HepG2 (cell line): ENCODE data around the gene RCE1. TPM values are rescaled to one million over a fixed set of nuclear protein-coding genes. Genes with fewer than 3 reads are reported as not detected.

Experiments
- ATAC-seq: fragments of 200-7000 bp; cut with Tn5 transposase; 3 replicates; pipeline ENCODE4 v1.9.1; 2020; ENCODE audit warnings: mild to moderate bottlenecking, moderate library complexity
- BruUV-seq: library from RNA; stranded (reverse); fragments of 400-500 nt; replicated peaks from 2 replicates; lab custom pipeline; 2021; lab: Mats Ljungman, UMichigan
- CTCF ChIA-PET: fragments of 300-600 bp; formaldehyde crosslinking; extraction: SDS; loops from one replicate; lab custom pipeline; 2021; ENCODE audit warnings: low total read pairs, inconsistent platforms, low intra/inter-chr PET ratio; lab: Yijun Ruan, JAX
- POLR2A ChIA-PET: fragments of 350-600 bp; sonication (Branson Sonifier 250); formaldehyde crosslinking; loops from one replicate; lab custom pipeline; 2020; ENCODE audit warnings: antibody characterized with exemption, inconsistent platforms; lab: Yijun Ruan, JAX
- DNase-seq: peaks from one replicate; pipeline ENCODE4 v3.0.0-alpha.2; 2015; ENCODE audit warnings: low spot score
- FAIRE-seq: peaks from 3 replicates; lab custom pipeline; 2011; peaks lifted over from hg19 to GRCh38; lab: Jason Lieb, UNC
- H2AFZ ChIP-seq: one replicate; pipeline ENCODE4 v1.6.1; 2011; ENCODE audit warnings: low read length, inconsistent platforms
- H3K27ac ChIP-seq: fragments of 300-600 bp; 3 replicates; pipeline ENCODE4 v1.8.0; 2011; ENCODE audit warnings: mixed run types, mild to moderate bottlenecking, mixed read lengths, low read length, inconsistent platforms; ENCODE audit not compliant: insufficient read depth; ENCODE audit errors: extremely low read length
- H3K27me3 ChIP-seq, 2 experiments: fragments of 200-600 bp in 1 of 2; 2 replicates in 1 of 2; 3 replicates in 1 of 2; pipeline versions ENCODE4 v1.6.0 to v1.8.0; 2011; ENCODE audit warnings: low read length in 2 of 2, mild to moderate bottlenecking in 2 of 2, moderate library complexity in 2 of 2, inconsistent platforms in 1 of 2; ENCODE audit not compliant: insufficient read depth in 2 of 2, control insufficient read depth in 1 of 2
- H3K36me3 ChIP-seq, 2 experiments: fragments of 200-600 bp in 1 of 2; replicated peaks in 1 of 2; 2 replicates in 1 of 2; 3 replicates in 1 of 2; pipeline versions ENCODE4 v1.5.1 to v1.8.0; 2011; ENCODE audit warnings: low read length in 2 of 2, inconsistent platforms in 1 of 2; ENCODE audit not compliant: insufficient read depth in 2 of 2, control insufficient read depth in 1 of 2
- H3K4me1 ChIP-seq: 2 replicates; pipeline ENCODE4 v1.5.1; 2012; ENCODE audit warnings: low read length, inconsistent platforms; ENCODE audit not compliant: insufficient read depth
- H3K4me2 ChIP-seq: 2 replicates; pipeline ENCODE4 v1.6.0; 2011; ENCODE audit warnings: low read depth, low read length, inconsistent platforms
- H3K4me3 ChIP-seq, 3 experiments: fragments of 200-600 bp in 1 of 3; sonication (generic), shearing (Covaris generic) in 1 of 3; replicated peaks in 1 of 3; 2 replicates each; pipeline ENCODE4 v1.5.1; 2011 to 2016; ENCODE audit warnings: low read length in 3 of 3, inconsistent platforms in 2 of 3, low read depth in 2 of 3, mild to moderate bottlenecking in 2 of 3, control low read depth in 1 of 3, mixed read lengths in 1 of 3; ENCODE audit not compliant: insufficient read depth in 1 of 3
- H3K79me2 ChIP-seq: one replicate; pipeline ENCODE4 v1.6.1; 2011; ENCODE audit warnings: low read length, inconsistent platforms; ENCODE audit not compliant: insufficient read depth
- H3K9ac ChIP-seq: 2 replicates; pipeline ENCODE4 v1.6.0; 2011; ENCODE audit warnings: mild to moderate bottlenecking, low read depth, low read length, inconsistent platforms; ENCODE audit not compliant: insufficient read depth
- H3K9me3 ChIP-seq: 2 replicates; pipeline ENCODE4 v1.5.1; 2012; ENCODE audit warnings: mild to moderate bottlenecking, low read length
- H4K20me1 ChIP-seq: 2 replicates; pipeline ENCODE4 v1.6.0; 2011; ENCODE audit warnings: inconsistent platforms, mild to moderate bottlenecking, low read length, moderate library complexity; ENCODE audit not compliant: insufficient read depth
- AGO1 ChIP-seq: fragments of 200-400 bp; formaldehyde crosslinking; IDR thresholded peaks from 2 replicates; pipeline ENCODE4 v1.6.1; 2017; ENCODE audit warnings: mild to moderate bottlenecking, low read depth, low read length, moderate library complexity; ENCODE audit not compliant: poor library complexity, severe bottlenecking
- AGO2 ChIP-seq: fragments of 200-400 bp; formaldehyde crosslinking; optimal IDR thresholded peaks from 2 replicates; pipeline ENCODE3; 2017; ENCODE audit warnings: mild to moderate bottlenecking, low read depth, low read length, moderate library complexity
- ARNTL ChIP-seq: sonication (generic); formaldehyde crosslinking; IDR thresholded peaks from 2 replicates; pipeline ENCODE4 v1.4.0; 2020; ENCODE audit warnings: mild to moderate bottlenecking, missing genetic modification reagents
- CHD2 ChIP-seq: IDR thresholded peaks from 2 replicates; pipeline ENCODE4 v1.6.1; 2011; ENCODE audit warnings: low read depth, low read length, improper control_type of control experiment
- JARID2 ChIP-seq: sonication (generic); formaldehyde crosslinking; IDR thresholded peaks from 2 replicates; pipeline ENCODE4 v1.8.1; 2023; ENCODE audit warnings: missing genetic modification reagents, inconsistent platforms; ENCODE audit not compliant: insufficient replicate concordance
- MXD3 ChIP-seq: IDR thresholded peaks from 2 replicates; pipeline ENCODE4 v1.6.1; 2016; ENCODE audit warnings: mild to moderate bottlenecking, missing biosample characterization, missing genetic modification reagents
- PHF21A ChIP-seq: sonication (generic); formaldehyde crosslinking; IDR thresholded peaks from 2 replicates; pipeline ENCODE4 v1.5.0; 2020; ENCODE audit warnings: mild to moderate bottlenecking, missing genetic modification reagents
- POLR2A ChIP-seq, 2 experiments: IDR thresholded peaks; 2 replicates each; pipeline ENCODE4 v1.6.1; 2011; ENCODE audit warnings: low read depth in 2 of 2, low read length in 2 of 2, mild to moderate bottlenecking in 1 of 2, moderate library complexity in 1 of 2; ENCODE audit not compliant: insufficient read depth in 1 of 2
- ZBTB38 ChIP-seq: sonication (generic); formaldehyde crosslinking; IDR thresholded peaks from 2 replicates; pipeline ENCODE4 v1.5.1; 2020; ENCODE audit warnings: mild to moderate bottlenecking, missing genetic modification reagents
- ZFP36 ChIP-seq: fragments of 150-350 bp; IDR thresholded peaks from 2 replicates; pipeline ENCODE4 v1.6.1; 2018; ENCODE audit warnings: borderline replicate concordance, low read length, low read depth; ENCODE audit not compliant: partially characterized antibody
- ZMYM4 ChIP-seq: sonication (generic); formaldehyde crosslinking; IDR thresholded peaks from 2 replicates; pipeline ENCODE4 v1.8.1; 2023; ENCODE audit warnings: mild to moderate bottlenecking, missing genetic modification reagents
- ZNF652 ChIP-seq: IDR thresholded peaks from 2 replicates; pipeline ENCODE4 v1.6.1; 2016; ENCODE audit warnings: low read depth, borderline replicate concordance
- ZSCAN22 ChIP-seq: sonication (generic); formaldehyde crosslinking; IDR thresholded peaks from 2 replicates; pipeline ENCODE4 v1.4.0; 2020; ENCODE audit warnings: mild to moderate bottlenecking, missing genetic modification reagents
- WGBS: methylation state at CpG from one replicate; pipeline ENCODE4 v1.1.6; 2017; ENCODE audit warnings: low lambda C conversion rate; 5-methylcytosine and 5-hydroxymethylcytosine counted together
- in situ Hi-C: cut with HindIII; loops from 2 replicates; pipeline ENCODE4 v1.10.0; 2017; ENCODE audit warnings: low pct_unique_long_range_greater_than_20kb; ENCODE audit not compliant: extremely low pct_ligation_motif_present
- intact Hi-C: fragments of 100-400 bp; cut with micrococcal nuclease; formaldehyde crosslinking; loops from one replicate; pipeline ENCODE4 v1.10.0; 2022; ENCODE audit not compliant: unreplicated experiment
- polyA plus RNA-seq, 8 experiments: library from polyadenylated mRNA; depleted of rRNA in 3 of 8; stranded (reverse) in 7 of 8; unstranded in 1 of 8; fragments of >200 nt; fragmentation: Illumina TruSeq in 4 of 8; extraction: Trizol in 4 of 8; gene quantifications; 2 replicates each; pipeline versions ENCODE4 v1.2.1 to v1.2.3, GENCODE V29; 2011 to 2016; ENCODE audit warnings: low read depth in 4 of 8, missing spikeins in 1 of 8, mixed read lengths in 1 of 8; ENCODE audit not compliant: insufficient read depth in 1 of 8
- total RNA-seq, 5 experiments: library from RNA; depleted of rRNA; stranded (reverse); fragments of >200 nt; fragmentation: Illumina TruSeq; extraction: Trizol; gene quantifications; 2 replicates each; pipeline ENCODE4 v1.2.3, GENCODE V29; 2016; ENCODE audit warnings: low read depth in 1 of 5
- TF ChIP-seq, protein P1 (sequence below): IDR thresholded peaks from 2 replicates; pipeline ENCODE4 v1.6.1; 2016; ENCODE audit warnings: mild to moderate bottlenecking

Gene RCE1
- total and polyA plus RNA-seq, 2 of the 13 experiments (the other 11 are each of a cell fraction or from before 2014, with no cell fraction given), result 22.2 to 22.4 TPM

GRCh38 chr11:66845143-66845875, 2.1 kb downstream of the RCE1 start:
- 97% methylated on average over 14 of the region's 15 CpGs for WGBS
- no peak overlapping the region for H3K27ac ChIP-seq
- H3K4me3 ChIP-seq, result no peak overlapping the region
- peaks cover 28% of the 10 kb centered on the region for H3K4me1 ChIP-seq
- peaks cover 16 to 51% of the 10 kb centered on the region in 2 experiments; a peak in 4 of 5 replicates for H3K36me3 ChIP-seq
- no peak overlapping the region for H3K4me2 ChIP-seq
- no peak for FAIRE-seq
- ChIA-PET CTCF (no interaction called here), POLR2A (interaction anchor here (4.2 kb wide), 1 partner anchor 10 kb away, joined by 24 read pairs; no protein-coding TSS in a partner anchor)
- BruUV-seq, result no TSS peak
- peaks cover 28% of the 10 kb centered on the region for H3K79me2 ChIP-seq
- H3K27me3 ChIP-seq, result no peaks in the 10 kb centered on the region; a peak in 1 of 5 replicates
- DNase-seq, result no peak
- in situ Hi-C loops (loop anchor here (10.0 to 25.0 kb wide), 3 partner anchors 129 to 433 kb away; partner anchors contain the start of genes C11orf86, CTSF and NPAS4), intact Hi-C loops (no loop called here)
- H3K9me3 ChIP-seq, result no peaks in the 10 kb centered on the region
- no peak overlapping the region for H3K9ac ChIP-seq
- TF ChIP-seq POLR2A (IDR thresholded peaks at IDR 0.05; ENCODE audit: insufficient read depth in 1 of 2, low read depth in 2 of 2, low read length in 2 of 2), result peak; percentile 22 to 39; a peak in 1 of 4 replicates
- TF ChIP-seq ZBTB38 (CRISPR knock-in tag), result no peak
- peak; percentile 66 for TF ChIP-seq AGO2
- no peak for TF ChIP-seq JARID2 (CRISPR knock-in tag)
- no peak for TF ChIP-seq PHF21A
- no peak for ATAC-seq
- H4K20me1 ChIP-seq, result peaks cover 6% of the 10 kb centered on the region; the same call in 1 of the 2 replicates
- H2AFZ ChIP-seq, result no peak overlapping the region

DNA sequence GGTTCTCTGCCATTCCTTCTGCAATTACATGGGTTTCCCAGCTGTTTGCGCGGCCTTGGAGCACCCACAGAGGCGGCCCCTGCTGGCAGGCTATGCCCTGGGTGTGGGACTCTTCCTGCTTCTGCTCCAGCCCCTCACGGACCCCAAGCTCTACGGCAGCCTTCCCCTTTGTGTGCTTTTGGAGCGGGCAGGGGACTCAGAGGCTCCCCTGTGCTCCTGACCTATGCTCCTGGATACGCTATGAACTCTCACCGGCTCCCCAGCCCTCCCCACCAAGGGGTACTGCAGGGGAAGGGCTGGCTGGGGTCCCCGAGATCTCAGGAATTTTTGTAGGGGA, 2.6 kb downstream of the RCE1 start:
- CTCF ChIA-PET, result no interaction called here
- TF ChIP-seq ZMYM4 (CRISPR knock-in tag) (no peak), CHD2 (no peak), ZFP36 (no peak), ARNTL (CRISPR knock-in tag) (no peak), MXD3 (CRISPR knock-in tag) (no peak), AGO1 (peak; percentile 52), ZSCAN22 (no peak), ZNF652 (CRISPR knock-in tag) (no peak)
- TF ChIP-seq, protein P1, sequence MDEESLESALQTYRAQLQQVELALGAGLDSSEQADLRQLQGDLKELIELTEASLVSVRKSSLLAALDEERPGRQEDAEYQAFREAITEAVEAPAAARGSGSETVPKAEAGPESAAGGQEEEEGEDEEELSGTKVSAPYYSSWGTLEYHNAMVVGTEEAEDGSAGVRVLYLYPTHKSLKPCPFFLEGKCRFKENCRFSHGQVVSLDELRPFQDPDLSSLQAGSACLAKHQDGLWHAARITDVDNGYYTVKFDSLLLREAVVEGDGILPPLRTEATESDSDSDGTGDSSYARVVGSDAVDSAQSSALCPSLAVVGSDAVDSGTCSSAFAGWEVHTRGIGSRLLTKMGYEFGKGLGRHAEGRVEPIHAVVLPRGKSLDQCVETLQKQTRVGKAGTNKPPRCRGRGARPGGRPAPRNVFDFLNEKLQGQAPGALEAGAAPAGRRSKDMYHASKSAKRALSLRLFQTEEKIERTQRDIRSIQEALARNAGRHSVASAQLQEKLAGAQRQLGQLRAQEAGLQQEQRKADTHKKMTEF, result no peak

More for the DNA sequence above, 2.6 kb downstream of the RCE1 start:
- 89% methylated on average over 8 of the region's 9 CpGs for WGBS
- FAIRE-seq, result no peak
- H3K9ac ChIP-seq, result no peak overlapping the region
- DNase-seq, result no peak
- H3K4me2 ChIP-seq, result no peak overlapping the region
- intact Hi-C loops, result no loop called here
- H3K9me3 ChIP-seq, result no peaks in the 10 kb centered on the region
- no peak overlapping the region for H3K4me3 ChIP-seq
- BruUV-seq, result no TSS peak
- H2AFZ ChIP-seq, result no peak overlapping the region
- H3K4me1 ChIP-seq, result peaks cover 28% of the 10 kb centered on the region
- POLR2A ChIA-PET, result interaction anchor here (0.6 to 4.2 kb wide), 3 partner anchors 10 to 366 kb away, joined by 3 to 24 read pairs (median 4); partner anchors contain the start of gene DPP3
- ATAC-seq, result no peak
- H3K79me2 ChIP-seq, result peaks cover 28% of the 10 kb centered on the region
- H3K36me3 ChIP-seq, result peaks cover 20 to 51% of the 10 kb centered on the region in 2 experiments; a peak in 4 of 5 replicates
- H4K20me1 ChIP-seq, result peaks cover 6% of the 10 kb centered on the region; the same call in 1 of the 2 replicates
- H3K27me3 ChIP-seq, result no peaks in the 10 kb centered on the region; a peak in 1 of 5 replicates
- in situ Hi-C loops, result loop anchor here (10.0 to 25.0 kb wide), 3 partner anchors 129 to 434 kb away; partner anchors contain the start of genes C11orf86, CTSF and NPAS4
- H3K27ac ChIP-seq, result no peak overlapping the region
